Ascending aorta (tissue), 2 donors: Measurements from ENCODE around the gene YY2. TPM values are rescaled to one million over a fixed set of nuclear protein-coding genes. Genes with fewer than 3 reads are reported as not detected.
"Not testable (repeated sequence)": the region's sequence is repeated elsewhere in the genome, so short reads cannot be mapped to it uniquely, and the experiment has no call there.

Experiments
- DNase-seq, 2 donors: peaks; one replicate each; pipeline ENCODE4 v3.0.0-alpha.2; 2019; ENCODE audit warnings: low spot score in 2 of 2
- H3K27ac ChIP-seq, 2 donors: fragments of 200-600 bp; sonication (generic); one replicate each; pipeline ENCODE4 v1.5.1; 2016 to 2017; ENCODE audit warnings: mild to moderate bottlenecking in 1 of 2
- H3K27me3 ChIP-seq: fragments of 200-600 bp; sonication (generic); one replicate; pipeline ENCODE4 v1.5.1; 2017
- H3K36me3 ChIP-seq, 2 donors: fragments of 200-600 bp; sonication (generic); one replicate each; pipeline ENCODE4 v1.5.1; 2016
- H3K4me1 ChIP-seq, 2 donors: fragments of 200-600 bp; sonication (generic); one replicate each; pipeline ENCODE4 v1.5.1; 2016 to 2017; ENCODE audit warnings: mild to moderate bottlenecking in 1 of 2
- H3K4me3 ChIP-seq, 2 donors: fragments of 200-600 bp; sonication (generic); one replicate each; pipeline ENCODE4 v1.5.1; 2016 to 2017; ENCODE audit warnings: mild to moderate bottlenecking in 1 of 2
- H3K9me3 ChIP-seq, 2 donors: fragments of 200-600 bp; sonication (generic); one replicate each; pipeline ENCODE4 v1.5.1; 2016
- CTCF ChIP-seq, 3 experiments: fragments of 200-600 bp in 2 of 3; fragments of 450-650 bp in 1 of 3; sonication (generic) in 2 of 3; IDR thresholded peaks; one replicate each; pipeline ENCODE4 v1.5.1; 2016 to 2019; ENCODE audit warnings: antibody characterized with exemption in 3 of 3, mild to moderate bottlenecking in 1 of 3, moderate library complexity in 1 of 3
- intact Hi-C: fragments of 100-400 bp; cut with DNase I; formaldehyde crosslinking; loops from one replicate; pipeline ENCODE4 v1.15.1; 2023
- total RNA-seq: library from RNA; depleted of rRNA; stranded (reverse); fragments of >200 nt; gene quantifications from one replicate; pipeline ENCODE4 v1.1.0, GENCODE V29; 2016

Gene YY2
- total RNA-seq, 1 donor from 2014 or later, result not detected

GRCh38 chrX:21816136-21816535, 39.7 kb upstream of the YY2 start:
- no peak overlapping the region for H3K27ac ChIP-seq
- H3K4me1 ChIP-seq, result no peaks in the 10 kb centered on the region
- H3K9me3 ChIP-seq, result no peaks in the 10 kb centered on the region
- no peak for TF ChIP-seq CTCF (IDR thresholded peaks at IDR 0.05)
- no peaks in the 10 kb centered on the region for H3K27me3 ChIP-seq
- no peak overlapping the region for H3K4me3 ChIP-seq
- intact Hi-C loops, result no loop called here
- no peaks in the 10 kb centered on the region for H3K36me3 ChIP-seq
- DNase-seq, result no peak

GRCh38 chrX:21820170-21820569, 35.6 kb upstream of the YY2 start:
- H3K9me3 ChIP-seq, DNase-seq, H3K36me3 ChIP-seq, H3K4me3 ChIP-seq, H3K27me3 ChIP-seq, H3K27ac ChIP-seq, intact Hi-C loops, H3K4me1 ChIP-seq: not testable (repeated sequence)

- intact Hi-C loops, result no loop called here
- no peak for DNase-seq
- TF ChIP-seq CTCF (IDR thresholded peaks at IDR 0.05), result no peak
- Histone ChIP-seq H3K36me3 (no peaks in the 10 kb centered on the region), H3K27me3 (no peaks in the 10 kb centered on the region), H3K4me3 (no peak overlapping the region), H3K27ac (no peak overlapping the region), H3K4me1 (no peaks in the 10 kb centered on the region), H3K9me3 (no peaks in the 10 kb centered on the region)
These were observed 33.9 kb upstream of the YY2 start for GRCh38 chrX:21821875-21822274.

- DNase-seq, result no peak
- Histone ChIP-seq H3K27ac (no peak overlapping the region), H3K4me1 (no peaks in the 10 kb centered on the region), H3K4me3 (no peak overlapping the region), H3K27me3 (no peaks in the 10 kb centered on the region), H3K9me3 (no peaks in the 10 kb centered on the region), H3K36me3 (no peaks in the 10 kb centered on the region)
- intact Hi-C loops, result no loop called here
- TF ChIP-seq CTCF (IDR thresholded peaks at IDR 0.05), result no peak
These were observed 24.3 kb upstream of the YY2 start for GRCh38 chrX:21831496-21831895.

GRCh38 chrX:21837056-21837455, 18.7 kb upstream of the YY2 start:
- intact Hi-C loops, result loop anchor here (5.0 kb wide), 1 partner anchor 300 kb away; no protein-coding TSS in a partner anchor
- Histone ChIP-seq H3K4me3 (no peak overlapping the region), H3K36me3 (no peaks in the 10 kb centered on the region), H3K4me1 (no peaks in the 10 kb centered on the region), H3K27me3 (no peaks in the 10 kb centered on the region), H3K27ac (no peak overlapping the region), H3K9me3 (no peaks in the 10 kb centered on the region)
- no peak for TF ChIP-seq CTCF (IDR thresholded peaks at IDR 0.05)
- DNase-seq, result no peak

- H3K4me3 ChIP-seq, result peak overlapping the region; percentile 63 to 79
- no peaks in the 10 kb centered on the region for H3K36me3 ChIP-seq
- no peaks in the 10 kb centered on the region for H3K9me3 ChIP-seq
- intact Hi-C loops, result loop anchor here (1.0 to 5.0 kb wide), 2 partner anchors 136 to 298 kb away; no protein-coding TSS in a partner anchor
- H3K4me1 ChIP-seq, result no peaks in the 10 kb centered on the region
- H3K27me3 ChIP-seq, result no peaks in the 10 kb centered on the region
- no peak for TF ChIP-seq CTCF (IDR thresholded peaks at IDR 0.05)
- peak overlapping the region; percentile 76 to 82 for H3K27ac ChIP-seq
- DNase-seq, result no peak
These were observed 16.9 kb upstream of the YY2 start for GRCh38 chrX:21838937-21839333.
